A172 (cell line): ENCODE measurements around the gene SLC14A1. TPM values are rescaled to one million over a fixed set of nuclear protein-coding genes. Genes with fewer than 3 reads are reported as not detected.
A peak's percentile ranks its signal among the peaks of the same experiment; 100 is the strongest.

Source experiments
- DNase-seq: peaks from one replicate; pipeline ENCODE4 v3.0.0-alpha.2; 2015; ENCODE audit warnings: low spot score
- total RNA-seq: library from RNA; depleted of rRNA; stranded (reverse); fragments of >200 nt; shearing (Covaris generic); gene quantifications from 2 replicates; pipeline ENCODE4 v1.2.3, GENCODE V29; 2014; rRNA removed

SLC14A1 gene
- 1.6 TPM in 1 of 2 replicates, not detected in the other for total RNA-seq

DNA sequence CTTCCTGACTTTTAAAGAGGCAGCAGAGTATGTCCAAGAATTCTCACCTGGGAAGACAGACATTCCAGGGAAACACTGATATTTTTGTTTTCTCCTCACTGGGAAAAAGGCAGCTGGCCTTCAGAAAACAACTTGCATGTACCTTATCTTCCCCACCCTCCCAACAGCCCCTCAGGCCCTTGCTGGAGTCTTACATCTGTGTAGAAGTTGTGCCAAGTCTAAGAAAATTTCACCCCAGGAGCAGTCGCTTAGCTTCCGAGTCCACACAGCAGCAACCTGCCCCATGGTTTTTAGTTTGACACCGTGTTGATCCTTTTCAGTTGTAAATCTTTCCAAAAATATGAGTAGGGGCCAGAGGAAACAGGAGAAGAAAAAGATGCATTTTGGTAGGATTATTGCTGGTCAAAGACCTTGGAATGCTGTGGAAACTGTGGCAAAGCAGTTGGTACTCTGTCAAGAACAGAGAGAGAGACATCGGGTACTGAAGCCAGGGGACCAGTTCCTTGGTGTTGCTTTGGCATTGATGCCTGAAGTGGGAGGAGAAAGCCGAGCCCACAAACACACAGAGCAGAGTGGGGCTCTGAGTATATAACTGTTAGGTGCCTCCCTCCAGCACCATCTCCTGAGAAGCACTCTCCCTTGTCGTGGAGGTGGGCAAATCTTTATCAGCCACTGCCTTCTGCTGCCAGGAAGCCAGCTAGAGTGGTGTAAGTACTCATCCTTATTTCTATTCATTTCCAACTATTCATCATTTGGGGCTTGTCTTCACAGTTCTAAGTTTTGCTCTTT is at the start of gene SLC14A1:
Gene SLC14A1 (plus strand): TSS at position 615 of the 789 bp plus-strand sequence. CDS start 6,140 bp downstream, outside the sequence.
- no peak for DNase-seq

DNA sequence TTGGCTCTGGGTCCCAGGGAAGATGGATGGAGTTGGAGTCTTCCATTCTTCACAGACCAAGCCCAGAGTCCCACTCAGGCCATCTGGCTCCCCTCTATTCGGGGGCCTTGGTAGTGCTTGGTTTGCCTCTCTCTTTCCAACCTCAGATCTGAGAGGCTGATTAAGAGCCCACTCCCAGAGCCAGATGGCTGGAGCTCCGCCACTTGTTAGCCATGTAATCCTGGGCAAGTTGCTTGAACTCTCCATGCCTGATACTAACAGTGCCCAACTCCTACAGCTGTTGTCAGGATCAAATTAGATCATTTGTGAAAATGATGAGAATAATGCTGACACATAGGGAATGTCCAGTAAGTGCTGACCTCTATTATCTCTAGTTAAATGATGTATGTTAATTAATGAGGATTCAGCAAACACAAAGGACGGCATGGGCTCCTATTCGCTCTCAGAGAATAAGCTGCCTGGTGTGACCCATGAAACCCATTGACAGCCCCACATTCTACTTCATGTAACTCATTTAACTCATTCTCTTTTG is 46.6 kb upstream of the SLC14A1 start:
- DNase-seq, result no peak

DNA sequence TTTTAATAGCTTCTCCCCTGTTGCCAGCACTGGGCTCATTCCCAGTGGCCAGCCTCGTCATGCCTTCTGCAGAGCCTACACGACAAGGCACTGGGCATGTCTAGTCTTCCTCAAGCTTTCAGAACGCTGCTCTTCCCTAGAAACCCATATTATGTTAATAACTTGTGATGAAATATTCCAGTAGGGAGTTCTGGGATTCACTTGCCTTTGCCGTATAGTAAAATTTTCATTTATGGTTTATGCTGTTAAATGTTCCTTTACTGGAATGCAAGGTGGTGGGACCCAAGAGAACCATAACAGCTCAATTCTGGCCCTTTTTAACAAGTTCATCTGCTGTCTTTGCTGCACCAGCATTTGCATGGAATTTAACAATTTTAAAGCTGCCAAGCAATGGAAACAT is 45.5 kb upstream of the SLC14A1 start:
- no peak for DNase-seq

DNA sequence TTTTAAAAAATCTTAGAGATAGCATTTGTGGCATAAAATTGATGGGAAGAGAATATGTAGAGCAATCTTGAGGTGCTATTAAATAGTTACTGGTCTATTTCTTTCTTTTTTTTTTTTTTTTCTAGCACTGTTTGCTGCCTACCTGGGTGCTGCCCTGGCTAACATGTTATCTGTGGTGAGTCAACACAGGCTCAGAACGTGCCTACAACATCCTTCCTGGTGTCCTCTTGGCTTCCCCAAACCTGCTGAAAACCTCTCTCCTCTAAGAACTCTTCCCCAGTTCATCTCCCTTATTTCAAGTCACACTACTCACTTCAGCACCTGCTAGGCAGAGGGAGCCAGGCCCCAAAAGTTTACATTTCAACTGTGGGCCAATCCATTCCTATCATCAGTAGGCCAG is 45.1 kb upstream of the SLC14A1 start:
- DNase-seq, result no peak

DNA sequence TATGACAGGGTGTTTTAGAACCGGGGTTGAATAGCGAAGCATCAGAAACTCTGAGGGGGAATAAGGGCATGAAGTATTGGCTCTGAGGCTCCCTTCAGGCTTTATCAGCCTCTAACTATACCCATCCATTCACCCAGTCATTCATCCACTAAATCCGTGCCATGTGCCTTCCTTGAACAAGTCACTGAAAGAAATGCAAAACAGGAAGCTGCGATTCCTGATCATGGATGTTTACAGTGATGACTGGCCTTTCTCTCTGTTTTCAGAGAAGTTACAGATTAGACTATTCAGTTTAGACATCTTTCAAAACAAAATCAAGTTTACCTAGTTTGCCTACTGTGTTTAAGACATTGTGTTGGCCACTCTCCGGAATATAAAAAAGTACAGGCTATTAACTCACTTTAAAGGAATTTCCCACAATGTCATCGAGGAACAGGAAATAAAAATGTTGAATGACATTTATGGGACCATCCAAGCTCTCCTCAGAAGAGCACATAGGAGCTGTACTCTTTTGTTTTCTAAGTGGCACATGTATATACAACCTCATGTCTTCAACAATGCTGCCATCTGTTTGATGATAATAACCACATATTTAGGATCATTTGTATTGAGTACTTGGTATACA is 43.8 kb upstream of the SLC14A1 start:
- no peak for DNase-seq

DNA sequence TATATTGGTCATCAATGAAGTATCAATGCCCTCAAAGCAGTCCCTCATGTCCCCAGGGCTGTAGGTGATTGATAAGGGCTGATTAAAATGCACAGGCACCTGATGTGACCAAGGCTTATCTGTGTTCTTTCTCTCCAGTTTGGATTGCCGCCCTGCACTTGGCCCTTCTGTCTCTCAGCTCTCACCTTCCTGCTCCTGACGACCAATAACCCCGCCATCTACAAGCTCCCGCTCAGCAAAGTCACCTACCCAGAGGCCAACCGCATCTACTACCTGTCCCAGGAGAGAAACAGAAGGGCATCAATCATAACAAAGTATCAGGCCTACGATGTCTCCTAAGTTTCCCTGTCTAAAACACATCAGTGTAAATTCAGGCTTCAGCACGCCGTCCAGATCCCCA is 41.8 kb upstream of the SLC14A1 start:
- no peak for DNase-seq

DNA sequence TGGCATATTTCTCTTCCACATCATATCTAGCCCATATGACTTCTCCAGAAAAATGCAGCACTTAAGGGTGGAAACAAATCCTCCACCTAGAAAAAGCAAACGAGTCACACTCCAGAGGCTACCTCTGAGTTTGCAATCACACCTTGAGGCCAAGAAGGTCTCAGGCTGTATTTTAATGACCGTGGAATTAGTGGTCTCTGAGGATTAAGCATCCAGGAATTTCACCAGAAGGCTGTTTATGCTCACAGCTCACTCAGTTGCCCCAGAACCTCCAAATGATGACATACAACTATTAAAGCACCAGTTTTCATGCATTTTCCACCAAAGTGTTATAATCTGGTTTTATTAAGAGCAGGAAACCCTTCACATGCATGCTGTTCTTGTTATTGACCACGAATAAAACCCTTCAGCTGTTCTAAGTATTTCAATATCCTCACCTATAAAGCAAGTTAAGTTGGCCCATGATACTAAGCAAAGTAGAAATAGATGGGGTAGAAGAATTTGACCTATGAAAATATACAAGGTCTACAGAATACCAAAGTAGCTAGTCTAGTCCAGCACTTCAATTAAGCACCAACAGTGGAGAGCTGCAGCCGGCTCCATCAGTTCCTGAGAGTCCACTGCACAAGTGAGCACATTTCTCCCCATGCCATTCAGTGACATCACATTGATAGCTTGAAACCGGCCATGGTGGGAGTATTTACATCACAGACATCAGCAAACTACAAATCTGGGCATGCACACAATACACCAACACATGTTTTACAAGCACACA is 39.5 kb upstream of the SLC14A1 start:
- DNase-seq, result no peak

DNA sequence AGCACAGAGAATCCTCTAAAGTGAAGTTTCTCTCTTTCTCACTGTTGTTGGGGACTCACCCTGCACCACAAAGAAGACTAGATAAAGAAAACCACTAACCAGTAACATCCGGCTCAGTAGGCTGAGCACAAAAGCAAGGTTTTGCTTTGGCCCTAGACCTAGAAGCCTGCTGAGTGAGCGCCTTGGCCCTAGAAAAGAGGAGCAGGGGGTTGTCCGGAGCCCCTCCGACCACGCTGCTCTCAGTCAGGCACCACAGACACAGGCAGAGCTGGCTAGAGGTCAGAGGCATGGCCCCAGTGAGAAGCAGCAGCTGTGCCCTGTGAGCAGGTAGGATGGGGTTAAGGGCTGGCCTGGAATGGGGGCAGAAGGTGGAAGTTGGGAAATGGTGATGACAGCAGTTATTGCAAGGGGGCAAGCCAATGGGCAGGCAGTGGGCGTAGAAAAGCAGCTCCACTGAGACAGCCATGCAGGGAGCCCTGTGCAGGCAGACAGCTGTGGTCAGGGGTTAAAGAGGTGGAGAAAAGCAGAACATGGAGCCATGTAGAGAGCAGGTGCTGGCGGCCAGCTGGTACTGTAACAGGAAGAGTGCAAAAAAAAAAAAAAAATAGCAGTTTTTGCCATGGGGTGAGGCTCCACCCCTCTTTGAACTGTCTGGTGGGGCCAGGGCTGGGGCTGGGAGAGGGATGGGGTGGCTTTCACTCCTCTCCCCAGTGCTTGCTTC is 36.9 kb upstream of the SLC14A1 start:
- no peak for DNase-seq

DNA sequence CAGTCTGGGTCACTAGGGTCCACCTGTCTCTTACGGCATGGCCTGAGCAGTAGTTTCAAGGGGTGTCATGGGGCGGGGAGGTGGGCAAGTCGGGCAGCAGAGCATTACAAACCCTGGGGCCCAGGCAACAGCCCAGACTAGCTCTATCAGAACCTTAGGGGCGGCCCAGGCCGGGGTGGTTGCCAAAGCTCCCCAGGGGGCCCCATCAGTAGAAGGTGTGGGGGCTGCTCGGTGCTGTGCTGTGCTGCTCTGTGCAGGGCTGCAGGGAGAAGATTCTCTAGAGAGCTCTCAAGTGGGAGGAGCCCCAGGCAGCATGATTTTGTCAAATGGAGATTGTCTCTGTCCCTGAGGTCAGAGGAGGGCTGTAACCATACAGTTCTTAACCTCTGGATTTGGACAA is 36.4 kb upstream of the SLC14A1 start:
- DNase-seq, result no peak

DNA sequence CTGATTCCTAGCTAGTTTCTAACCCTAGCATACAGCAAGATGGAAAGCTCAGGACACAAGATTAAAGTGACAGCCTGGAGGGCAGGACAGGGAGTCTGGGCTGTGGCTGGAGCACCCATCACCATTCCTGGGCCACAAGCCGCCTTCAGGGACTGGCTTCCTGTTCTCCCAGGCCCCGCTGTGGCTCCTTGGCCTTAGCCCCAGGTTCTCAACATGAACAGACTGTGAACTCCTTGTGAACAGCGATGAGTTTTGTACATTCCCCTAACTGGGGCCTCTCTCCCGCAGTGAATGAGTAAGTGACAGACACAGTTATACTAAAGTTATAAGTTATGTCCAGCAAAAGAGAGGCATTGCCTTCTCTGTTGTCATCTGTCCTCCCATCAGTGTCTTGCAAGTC is 35.9 kb upstream of the SLC14A1 start:
- DNase-seq, result no peak

DNA sequence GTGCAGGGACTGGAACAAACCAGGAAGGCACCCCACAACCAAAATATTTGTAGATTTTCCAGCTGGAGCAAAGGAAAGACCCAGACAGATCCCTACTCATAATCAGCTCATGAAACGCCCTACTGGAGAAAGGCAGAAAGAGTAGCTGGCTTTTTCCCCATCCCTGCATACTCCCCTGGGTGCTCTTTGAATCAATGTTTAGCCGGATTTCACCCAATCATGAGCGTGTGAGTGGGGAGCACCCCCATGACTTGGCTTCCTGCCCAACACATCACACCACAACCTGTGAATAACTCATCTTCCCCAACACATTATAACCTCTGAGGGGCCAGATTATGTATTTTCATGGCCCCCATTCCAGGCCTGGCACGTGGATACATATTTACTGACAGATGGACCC is 35.1 kb upstream of the SLC14A1 start:
- no peak for DNase-seq

DNA sequence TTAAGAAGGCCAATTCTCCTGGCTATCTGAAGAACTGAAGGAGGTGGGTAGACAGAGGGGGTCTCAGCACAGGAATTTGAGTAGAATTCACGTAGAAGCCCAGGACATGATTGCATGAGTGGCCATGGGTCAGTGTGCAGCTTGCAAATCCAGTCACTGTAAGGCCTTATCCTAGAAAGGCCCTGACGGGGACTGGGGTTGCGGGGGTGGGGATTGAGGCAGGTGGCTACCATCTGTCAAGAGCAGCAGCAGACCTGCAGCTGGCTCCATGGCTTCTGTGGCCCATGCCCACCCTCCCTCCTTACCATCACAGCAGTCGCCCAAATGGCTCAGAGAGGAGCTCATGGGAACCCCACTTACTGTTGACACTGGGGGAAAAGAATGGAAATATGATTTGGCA is 34.6 kb upstream of the SLC14A1 start:
- DNase-seq, result no peak

DNA sequence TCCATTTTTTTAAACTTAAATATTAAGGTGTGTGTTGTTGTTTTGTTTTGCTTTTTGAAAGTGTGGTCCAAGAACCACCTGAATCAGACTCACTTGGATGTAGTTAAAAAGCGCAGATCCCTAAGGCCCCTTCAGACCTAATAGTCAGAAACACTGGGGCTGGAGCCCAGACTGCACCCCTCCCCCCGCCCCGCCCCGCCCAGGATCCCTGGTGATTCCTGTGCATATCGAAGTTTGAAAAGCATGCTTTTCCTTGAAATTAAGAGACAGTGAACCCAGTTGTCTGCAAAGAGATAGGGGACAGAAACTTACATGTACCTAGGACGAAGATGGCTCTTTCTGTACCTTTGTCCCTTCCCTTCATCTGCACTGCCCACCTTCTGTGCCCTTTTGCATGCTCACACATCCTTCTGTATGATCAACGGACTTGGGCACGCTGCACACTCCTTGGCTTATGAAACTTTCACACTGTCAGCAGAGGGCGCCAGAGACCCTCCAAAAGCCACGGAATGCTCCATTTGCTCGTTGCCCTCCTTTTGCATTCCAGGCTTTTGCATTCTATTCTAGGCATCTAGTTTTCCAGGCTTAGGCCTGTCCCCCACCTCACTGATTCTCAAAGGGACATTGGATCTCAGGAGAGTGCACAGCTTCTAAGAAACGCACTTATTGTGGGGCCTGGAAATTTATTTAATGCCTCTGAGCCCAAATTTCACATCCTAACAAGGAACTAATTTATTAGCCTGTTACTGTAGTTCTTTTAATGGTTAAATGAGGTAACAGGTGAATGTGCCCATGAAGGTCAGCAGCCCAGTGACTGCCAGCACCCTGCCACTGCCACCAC is 32.8 kb upstream of the SLC14A1 start:
- peak; percentile 64 for DNase-seq

DNA sequence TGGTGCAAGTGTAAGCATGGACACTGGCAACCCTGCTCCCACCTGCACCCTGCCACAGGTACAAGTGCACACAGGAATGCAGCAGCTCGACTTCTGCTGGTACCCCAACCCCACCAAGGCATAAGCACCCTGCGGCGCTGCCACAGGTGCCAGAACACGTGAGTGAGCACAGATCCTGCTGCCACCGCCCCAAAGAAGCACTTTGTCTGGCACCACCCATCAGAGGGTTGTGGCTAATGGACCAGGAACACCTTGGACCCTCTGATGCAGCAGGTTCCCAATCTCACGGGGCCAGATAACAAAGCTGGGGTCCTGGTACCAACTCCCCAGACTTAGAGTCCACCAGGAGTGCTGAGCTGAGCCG is 32.2 kb upstream of the SLC14A1 start:
- no peak for DNase-seq

DNA sequence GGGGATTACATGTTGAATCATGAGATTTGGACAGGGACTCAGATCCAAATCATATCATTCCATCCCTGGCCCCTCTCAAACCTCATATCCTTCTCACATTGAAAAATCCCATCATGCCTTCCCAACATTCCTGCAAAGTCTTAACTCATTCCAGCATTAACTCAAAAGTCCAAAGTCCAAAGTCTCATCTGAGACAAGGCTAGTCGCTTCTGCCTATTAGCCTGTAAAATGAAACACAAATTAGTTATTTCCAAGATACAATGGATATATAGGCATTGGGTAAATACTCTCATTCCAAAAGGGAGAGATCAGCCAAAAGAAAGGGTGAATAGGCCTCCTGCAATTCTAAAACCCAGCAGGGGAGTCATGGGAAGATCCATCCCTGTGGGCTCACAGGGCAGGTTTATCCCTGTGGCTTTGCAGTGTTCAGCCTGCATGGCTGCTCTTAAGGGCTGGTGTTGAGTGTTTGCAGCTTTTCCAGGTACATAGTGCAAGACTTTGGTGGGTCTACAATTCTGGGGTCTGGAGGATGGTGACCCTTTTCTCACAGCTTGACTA is 21.2 kb upstream of the SLC14A1 start:
- no peak for DNase-seq

DNA sequence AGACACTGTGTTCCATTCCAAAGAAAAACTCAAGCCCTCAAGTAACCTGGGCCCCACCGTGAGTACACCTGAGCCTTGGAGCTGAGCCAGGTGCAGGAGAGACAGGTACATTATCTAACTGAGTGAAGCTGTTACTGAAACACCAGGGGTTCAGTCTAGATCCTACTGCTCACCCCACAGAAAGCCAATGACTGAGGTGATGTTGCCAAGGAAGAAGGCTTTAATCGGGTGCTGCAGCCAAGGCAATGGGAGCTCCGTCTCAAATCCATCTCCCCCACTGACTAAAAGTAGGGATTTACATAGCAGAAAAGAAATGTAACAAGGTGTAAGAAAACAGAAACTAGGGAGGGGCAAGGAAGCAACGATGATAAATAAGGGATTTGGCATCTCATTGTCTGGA is 15.2 kb upstream of the SLC14A1 start:
- no peak for DNase-seq

DNA sequence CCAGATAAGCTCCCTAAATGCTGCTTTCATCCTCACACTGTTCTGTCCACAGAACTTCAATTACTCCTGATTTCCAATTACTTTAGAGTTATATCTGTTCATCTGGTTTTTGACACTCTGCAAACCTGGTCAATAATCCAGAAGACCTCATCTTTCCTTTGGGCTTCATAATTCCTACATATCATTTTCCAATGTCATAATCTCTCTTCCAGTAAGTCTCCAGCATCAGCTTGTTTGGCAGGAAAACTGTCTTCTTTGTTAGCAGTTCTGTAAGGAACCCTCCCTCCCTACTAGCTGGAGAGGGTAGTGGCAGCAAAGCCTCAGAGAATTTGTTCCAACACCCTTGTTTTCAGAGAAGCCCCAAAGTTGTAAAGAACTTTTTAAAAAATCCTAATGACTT is 11.9 kb upstream of the SLC14A1 start:
- DNase-seq, result no peak

DNA sequence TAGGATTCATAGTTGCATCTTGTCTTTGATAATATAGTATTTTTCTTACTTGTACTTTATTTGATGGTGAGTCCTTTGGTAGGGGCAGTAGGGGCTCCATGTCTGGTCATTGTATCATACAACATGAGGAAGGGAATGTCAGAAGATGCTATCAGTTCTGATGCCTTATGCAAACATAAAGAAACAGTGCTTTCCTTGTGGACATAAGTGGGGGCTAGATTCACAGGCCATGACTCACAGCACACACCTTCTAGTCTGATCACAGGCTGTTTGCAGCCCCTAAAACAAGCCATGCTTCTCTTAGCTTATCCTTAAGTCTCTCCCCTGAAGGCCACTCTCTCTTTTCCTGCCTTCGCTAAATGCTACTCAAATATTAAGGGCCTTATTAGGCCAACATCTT is 10.7 kb upstream of the SLC14A1 start:
- DNase-seq, result no peak

DNA sequence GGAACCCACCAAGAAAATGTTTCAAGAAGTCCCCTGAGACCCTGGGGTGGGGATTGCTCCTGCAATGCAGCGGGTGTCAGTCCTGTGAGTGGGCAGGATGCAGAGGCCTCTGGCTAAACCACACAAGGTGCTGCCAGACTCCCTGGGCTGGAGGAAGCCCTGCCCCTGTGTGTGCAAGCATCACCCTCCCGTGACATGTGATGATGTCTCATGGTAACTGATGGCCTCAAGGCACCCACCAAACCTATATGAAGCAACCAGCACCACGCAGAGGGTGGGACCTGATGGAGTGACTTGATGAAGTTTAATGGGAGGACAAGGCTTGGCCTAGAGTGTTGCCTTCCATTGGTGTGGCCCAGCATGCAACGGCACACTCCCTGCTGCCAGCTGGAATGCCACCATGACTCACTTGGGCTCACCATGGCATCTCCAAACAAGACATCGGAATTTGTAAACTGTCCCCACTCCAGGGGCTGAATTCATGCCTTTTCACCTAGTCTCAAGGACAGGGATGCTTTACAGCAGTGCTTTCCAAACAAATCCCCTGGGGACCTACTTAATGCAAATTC is 8.7 kb upstream of the SLC14A1 start:
- no peak for DNase-seq

DNA sequence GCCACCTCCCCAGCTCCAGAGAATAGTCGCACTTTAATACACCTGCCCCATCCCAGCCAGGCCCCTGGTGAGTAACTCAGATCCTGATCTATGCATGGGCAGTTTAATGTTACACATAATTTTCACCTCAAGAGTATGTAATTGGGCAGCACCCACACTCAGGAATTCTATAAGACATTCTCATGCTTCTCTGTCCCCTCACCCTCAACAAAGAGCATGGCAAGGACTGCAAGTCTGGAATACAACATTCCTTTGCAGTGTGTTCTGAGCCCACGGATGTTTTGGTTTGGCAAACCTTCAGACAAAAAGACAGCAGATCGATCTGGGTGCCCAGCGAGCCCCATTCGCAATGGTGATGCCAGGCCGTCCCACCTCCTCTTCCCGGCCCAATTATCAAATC is 4.9 kb upstream of the SLC14A1 start:
- no peak for DNase-seq
